ENCODE measurements around the gene NDUFS4. TPM values are rescaled to one million over a fixed set of nuclear protein-coding genes. Genes with fewer than 3 reads are reported as not detected.
"Not testable (repeated sequence)": the region's sequence is repeated elsewhere in the genome, so short reads cannot be mapped to it uniquely, and the experiment has no call there.

NDUFS4 gene
- total RNA-seq, 1 donor from 2014 or later = 163 TPM

DNA sequence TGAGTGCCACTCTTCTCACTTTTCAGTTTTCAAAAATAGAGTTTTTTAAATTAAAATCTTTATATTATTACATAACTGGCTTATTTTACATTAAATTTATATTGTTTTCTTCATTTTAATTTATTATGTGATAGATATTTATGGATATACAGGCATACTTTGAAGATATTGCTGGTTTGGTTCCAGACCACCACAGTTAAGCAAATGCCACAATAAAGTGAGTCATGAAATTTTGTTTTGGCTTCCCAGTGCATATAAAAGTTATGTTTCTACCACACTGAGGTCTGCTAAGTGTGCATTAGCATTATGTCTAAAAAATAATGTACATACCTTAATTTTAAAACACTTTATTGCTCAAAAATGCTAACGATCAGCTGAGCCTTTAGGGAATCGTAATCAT is 47.4 kb downstream of the NDUFS4 start:
- no peak for FAIRE-seq
- TF ChIP-seq, protein P1, sequence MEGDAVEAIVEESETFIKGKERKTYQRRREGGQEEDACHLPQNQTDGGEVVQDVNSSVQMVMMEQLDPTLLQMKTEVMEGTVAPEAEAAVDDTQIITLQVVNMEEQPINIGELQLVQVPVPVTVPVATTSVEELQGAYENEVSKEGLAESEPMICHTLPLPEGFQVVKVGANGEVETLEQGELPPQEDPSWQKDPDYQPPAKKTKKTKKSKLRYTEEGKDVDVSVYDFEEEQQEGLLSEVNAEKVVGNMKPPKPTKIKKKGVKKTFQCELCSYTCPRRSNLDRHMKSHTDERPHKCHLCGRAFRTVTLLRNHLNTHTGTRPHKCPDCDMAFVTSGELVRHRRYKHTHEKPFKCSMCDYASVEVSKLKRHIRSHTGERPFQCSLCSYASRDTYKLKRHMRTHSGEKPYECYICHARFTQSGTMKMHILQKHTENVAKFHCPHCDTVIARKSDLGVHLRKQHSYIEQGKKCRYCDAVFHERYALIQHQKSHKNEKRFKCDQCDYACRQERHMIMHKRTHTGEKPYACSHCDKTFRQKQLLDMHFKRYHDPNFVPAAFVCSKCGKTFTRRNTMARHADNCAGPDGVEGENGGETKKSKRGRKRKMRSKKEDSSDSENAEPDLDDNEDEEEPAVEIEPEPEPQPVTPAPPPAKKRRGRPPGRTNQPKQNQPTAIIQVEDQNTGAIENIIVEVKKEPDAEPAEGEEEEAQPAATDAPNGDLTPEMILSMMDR (IDR thresholded peaks at IDR 0.05; ENCODE audit: insufficient read depth, low read length, severe bottlenecking) = no peak
- H3K27me3 ChIP-seq (ENCODE audit: control insufficient read depth, insufficient read depth, low read length) = no peaks in the 10 kb centered on the region
- H3K4me3 ChIP-seq (ENCODE audit: low read depth, low read length) = no peak overlapping the region
- no peaks in the 10 kb centered on the region for H3K36me3 ChIP-seq (ENCODE audit: control insufficient read depth, insufficient read depth, low read length)
- DNase-seq (ENCODE audit: low read depth) = no peak

DNA sequence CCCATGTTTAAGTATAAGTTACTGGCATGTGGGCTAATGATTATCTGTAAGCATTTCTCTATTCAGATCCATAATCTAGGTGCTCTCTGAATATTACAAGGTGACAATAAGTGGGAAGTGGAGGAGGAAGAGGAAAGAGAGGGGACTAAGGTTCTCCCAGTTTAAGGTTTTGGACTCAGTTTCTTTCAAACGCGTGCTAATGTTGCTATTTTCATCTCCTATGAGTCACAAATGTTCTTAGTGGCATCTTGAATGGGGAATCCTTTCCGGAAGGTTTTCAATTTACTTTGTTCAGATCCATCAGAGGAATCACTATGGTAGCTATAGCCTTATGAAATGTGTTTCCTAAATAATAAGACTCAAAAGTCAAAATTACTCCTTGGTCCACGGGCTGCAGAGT is 48.5 kb downstream of the NDUFS4 start:
- H3K27me3 ChIP-seq (ENCODE audit: control insufficient read depth, insufficient read depth, low read length); DNase-seq (ENCODE audit: low read depth); H3K4me3 ChIP-seq (ENCODE audit: low read depth, low read length); H3K36me3 ChIP-seq (ENCODE audit: control insufficient read depth, insufficient read depth, low read length); FAIRE-seq: not testable (repeated sequence)

DNA sequence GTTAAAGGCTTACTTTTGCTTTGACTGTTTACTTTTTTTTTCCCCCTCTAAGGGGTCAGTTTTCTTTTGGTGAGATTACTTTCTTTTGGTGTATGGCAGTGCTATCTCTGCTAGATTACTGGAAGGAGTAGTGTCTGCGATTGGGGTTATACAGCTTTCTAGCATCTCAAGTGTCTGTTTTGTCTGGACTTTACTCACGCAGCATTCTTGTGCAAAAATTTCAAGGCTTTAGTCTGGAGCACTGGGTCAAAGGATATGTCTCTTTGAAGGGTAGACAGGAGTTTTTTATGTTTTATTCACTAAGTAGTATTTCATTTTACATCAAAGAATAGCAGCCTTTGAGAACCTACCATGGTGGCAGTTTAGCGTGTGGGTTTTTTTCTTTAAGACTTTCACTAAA is 52.6 kb downstream of the NDUFS4 start:
- DNase-seq (ENCODE audit: low read depth) = no peak
- H3K4me3 ChIP-seq (ENCODE audit: low read depth, low read length) = no peak overlapping the region
- H3K36me3 ChIP-seq (ENCODE audit: control insufficient read depth, insufficient read depth, low read length) = peaks cover 1% of the 10 kb centered on the region
- no peak for FAIRE-seq
- no peaks in the 10 kb centered on the region for H3K27me3 ChIP-seq (ENCODE audit: control insufficient read depth, insufficient read depth, low read length)
- TF ChIP-seq, protein P1 (IDR thresholded peaks at IDR 0.05; ENCODE audit: insufficient read depth, low read length, severe bottlenecking) = no peak

DNA sequence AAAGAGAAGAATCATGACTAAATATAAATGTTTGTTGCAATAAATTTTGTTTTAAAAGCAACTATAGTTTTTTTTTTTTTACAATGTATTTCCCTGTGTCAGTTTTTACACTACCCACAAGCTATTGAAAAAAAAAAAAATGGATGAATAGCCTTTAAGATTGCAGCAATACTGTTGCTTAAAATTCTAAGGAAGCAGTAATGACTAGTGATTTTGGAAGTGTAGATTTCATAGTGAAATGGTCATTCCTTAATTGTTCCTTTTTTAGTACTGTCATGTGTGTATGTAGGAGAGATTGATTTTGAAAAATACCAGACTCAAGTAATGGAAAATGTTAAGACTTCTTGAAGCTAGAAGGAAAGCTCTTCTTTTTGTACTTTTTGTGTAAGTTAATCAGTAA is 53.1 kb downstream of the NDUFS4 start:
- TF ChIP-seq, protein P1 (IDR thresholded peaks at IDR 0.05; ENCODE audit: insufficient read depth, low read length, severe bottlenecking) = no peak
- Histone ChIP-seq H3K27me3 (ENCODE audit: control insufficient read depth, insufficient read depth, low read length) (no peaks in the 10 kb centered on the region), H3K36me3 (ENCODE audit: control insufficient read depth, insufficient read depth, low read length) (peaks cover 1% of the 10 kb centered on the region), H3K4me3 (ENCODE audit: low read depth, low read length) (no peak overlapping the region)
- FAIRE-seq (no peak), DNase-seq (ENCODE audit: low read depth) (no peak)

DNA sequence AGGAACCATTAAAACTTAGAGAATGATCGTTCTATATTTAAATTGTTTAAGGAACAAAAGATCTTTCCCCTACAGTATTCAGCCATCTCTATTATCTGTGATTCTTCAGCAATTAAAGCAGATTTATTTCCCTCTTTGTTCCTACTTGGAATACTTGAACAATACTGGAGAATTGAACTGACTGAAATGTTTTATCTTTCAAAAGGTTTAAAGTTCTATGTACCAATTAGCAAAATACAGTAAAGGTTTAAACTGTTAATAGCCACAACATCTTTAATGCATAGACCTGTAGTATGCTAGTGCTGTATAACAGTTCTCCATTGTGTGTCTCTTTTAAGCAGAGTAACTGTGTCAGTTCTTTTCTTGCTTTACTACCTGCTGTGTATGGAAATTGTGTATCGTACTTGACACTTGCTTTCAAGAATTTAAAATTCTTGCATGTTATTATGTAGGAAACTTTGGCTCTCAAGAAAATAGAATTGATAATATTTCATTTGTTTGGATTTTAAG is 54.0 kb downstream of the NDUFS4 start:
- H3K4me3 ChIP-seq (ENCODE audit: low read depth, low read length) = no peak overlapping the region
- H3K27me3 ChIP-seq (ENCODE audit: control insufficient read depth, insufficient read depth, low read length) = no peaks in the 10 kb centered on the region
- FAIRE-seq = no peak
- TF ChIP-seq, protein P1 (IDR thresholded peaks at IDR 0.05; ENCODE audit: insufficient read depth, low read length, severe bottlenecking) = no peak
- no peak for DNase-seq (ENCODE audit: low read depth)
- peaks cover 1% of the 10 kb centered on the region for H3K36me3 ChIP-seq (ENCODE audit: control insufficient read depth, insufficient read depth, low read length)

DNA sequence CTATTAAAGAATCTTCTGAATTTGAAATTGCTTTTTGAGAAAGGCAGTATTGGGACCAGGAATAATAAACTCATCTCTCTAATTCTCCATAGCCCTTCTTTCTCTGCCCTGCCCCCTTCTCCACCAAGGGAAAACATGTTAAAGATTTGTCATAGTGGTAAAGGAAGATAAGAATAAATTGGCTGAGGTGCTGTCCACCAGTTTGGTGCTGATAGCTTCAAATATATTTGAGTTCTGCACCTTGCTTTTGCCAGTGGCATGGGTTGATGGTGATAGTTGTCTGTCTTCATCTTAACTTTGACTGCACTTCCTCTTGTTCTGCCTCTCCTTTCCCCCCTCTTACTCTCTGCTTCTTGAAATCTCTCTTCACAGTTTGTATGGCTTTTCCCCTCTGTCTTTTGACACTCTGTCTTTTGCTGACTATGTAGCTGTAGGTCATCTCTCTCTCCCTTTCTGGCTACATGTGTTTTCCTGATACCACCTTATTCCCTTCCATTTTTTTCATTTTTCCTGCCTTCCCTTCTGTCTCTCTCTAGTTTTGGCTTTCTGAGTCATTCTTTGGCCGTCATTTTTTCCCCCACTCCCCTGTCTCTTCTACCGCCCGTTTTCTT is 56.6 kb downstream of the NDUFS4 start:
- peaks cover 1% of the 10 kb centered on the region for H3K36me3 ChIP-seq (ENCODE audit: control insufficient read depth, insufficient read depth, low read length)
- DNase-seq (ENCODE audit: low read depth) (no peak), FAIRE-seq (no peak)
- TF ChIP-seq, protein P1 (IDR thresholded peaks at IDR 0.05; ENCODE audit: insufficient read depth, low read length, severe bottlenecking) = no peak
- H3K4me3 ChIP-seq (ENCODE audit: low read depth, low read length) = no peak overlapping the region
- H3K27me3 ChIP-seq (ENCODE audit: control insufficient read depth, insufficient read depth, low read length) = no peaks in the 10 kb centered on the region

Data from bronchial epithelial cell (primary cell).